MV-4-11 (cell line): Measurements from ENCODE around the gene POLR3E.
"Not testable (repeated sequence)": the region's sequence is repeated elsewhere in the genome, so short reads cannot be mapped to it uniquely, and the experiment has no call there.

Experiments
- DNase-seq: peaks from one replicate; lab custom pipeline; 2025; lab: John Stamatoyannopoulos, UW

The POLR3E gene

DNA sequence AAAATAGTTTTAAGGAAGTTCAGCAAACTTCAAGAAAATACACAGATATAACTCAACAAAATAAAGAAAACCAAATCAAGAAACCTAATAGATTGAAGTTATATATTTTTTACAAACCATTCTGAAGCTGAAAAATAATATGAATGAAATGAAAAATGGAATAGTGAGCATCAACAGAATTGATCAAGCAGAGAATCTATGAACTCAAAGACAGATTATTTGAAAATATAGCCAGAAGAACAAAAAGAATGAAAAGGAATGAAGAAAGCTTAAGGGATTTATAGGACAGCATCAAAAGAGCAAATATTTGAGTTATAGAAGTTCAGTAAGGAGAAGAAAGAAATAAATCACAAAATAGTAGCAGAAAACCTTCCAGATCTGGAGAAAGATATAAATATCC, 39.4 kb downstream of the POLR3E start:
- DNase-seq = no peak

DNA sequence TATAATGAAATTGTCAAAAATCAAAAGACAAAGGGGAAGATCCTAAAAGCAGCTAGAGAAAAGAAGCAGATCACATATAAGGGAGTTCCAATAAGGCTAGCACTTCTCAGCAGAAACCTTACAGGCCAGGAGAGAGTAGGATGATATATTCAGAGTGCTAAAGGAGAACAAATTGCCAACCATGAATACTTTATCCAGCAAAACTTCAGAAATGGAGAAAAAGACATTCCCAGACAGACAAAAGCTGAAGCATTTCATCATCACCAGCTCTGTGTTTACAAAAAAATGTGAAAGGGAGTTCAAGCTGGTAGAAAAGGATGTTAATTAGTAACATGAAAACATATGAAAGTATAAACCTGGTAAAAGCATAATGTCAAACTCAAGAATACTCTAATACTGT, 39.8 kb downstream of the POLR3E start:
- no peak for DNase-seq

DNA sequence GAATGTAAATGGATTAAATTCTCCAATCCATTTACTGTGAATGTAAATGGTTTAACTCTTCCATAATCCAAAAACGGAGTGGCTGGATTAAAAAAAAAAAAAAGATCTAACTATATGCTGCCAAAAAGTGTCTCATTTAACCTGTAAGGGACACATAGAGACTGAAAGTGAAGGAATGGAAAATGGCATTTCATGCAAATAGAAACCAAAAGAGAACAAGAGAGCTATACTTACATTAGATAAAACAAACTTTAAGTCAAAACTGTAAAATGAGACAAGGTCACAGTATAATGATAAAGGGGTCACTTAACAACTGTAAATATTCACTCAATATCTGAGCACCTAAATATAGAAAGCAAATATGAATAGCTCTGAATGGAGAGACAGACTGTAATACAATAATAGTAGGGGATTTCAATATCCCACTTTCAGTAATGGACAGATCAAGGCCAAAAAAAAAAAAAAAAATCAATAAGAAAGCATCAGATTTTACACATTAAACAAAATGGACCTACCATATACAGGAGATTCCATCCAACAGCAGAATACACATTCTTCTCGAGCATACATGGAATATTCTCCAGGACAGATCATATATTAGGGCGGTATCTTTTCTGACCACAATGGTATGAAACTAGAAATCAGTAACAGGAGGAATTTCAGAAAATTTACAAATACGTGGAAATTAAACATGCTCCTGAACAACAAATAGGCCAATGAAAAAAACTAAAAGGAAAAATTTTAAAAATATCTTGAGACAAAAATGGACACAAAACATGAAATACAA, 40.8 kb downstream of the POLR3E start:
- no peak for DNase-seq

DNA sequence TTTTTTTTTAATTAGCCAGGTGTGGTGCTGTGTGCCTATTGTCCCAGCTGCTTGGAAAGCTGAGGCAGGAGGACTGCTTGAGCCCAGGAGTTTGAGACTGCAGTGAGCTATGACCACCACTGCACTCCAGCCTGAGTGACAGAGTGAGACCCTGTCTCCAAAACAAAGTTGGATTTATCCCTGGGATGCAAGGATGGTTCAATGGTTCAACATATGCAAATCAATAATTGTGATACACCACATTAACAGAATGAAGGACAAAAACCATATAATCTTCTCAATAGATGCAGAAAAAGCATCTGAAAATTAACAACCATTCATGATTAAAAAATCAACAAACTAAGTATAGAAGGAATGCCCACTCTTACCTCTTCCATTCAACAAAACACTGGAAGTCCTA, 43.7 kb downstream of the POLR3E start:
- DNase-seq = no peak

DNA sequence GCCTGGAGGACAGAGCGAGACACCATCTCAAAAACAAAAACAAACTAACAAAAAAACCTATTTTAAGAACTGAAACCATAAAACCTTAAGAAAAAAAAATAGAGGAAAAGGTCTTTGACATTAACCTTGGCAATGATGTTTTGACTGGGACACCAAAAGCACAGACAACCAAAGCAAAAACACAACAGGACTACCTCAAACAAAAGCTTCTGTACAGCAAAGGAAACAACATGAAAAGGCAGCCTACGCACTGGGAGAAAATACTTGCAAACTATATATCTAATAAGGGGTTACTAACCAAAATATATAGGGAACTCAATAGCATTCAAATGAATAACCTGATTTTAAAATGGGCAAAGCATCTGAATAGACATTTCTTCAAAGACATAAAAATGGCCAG, 44.9 kb downstream of the POLR3E start:
- DNase-seq = no peak

DNA sequence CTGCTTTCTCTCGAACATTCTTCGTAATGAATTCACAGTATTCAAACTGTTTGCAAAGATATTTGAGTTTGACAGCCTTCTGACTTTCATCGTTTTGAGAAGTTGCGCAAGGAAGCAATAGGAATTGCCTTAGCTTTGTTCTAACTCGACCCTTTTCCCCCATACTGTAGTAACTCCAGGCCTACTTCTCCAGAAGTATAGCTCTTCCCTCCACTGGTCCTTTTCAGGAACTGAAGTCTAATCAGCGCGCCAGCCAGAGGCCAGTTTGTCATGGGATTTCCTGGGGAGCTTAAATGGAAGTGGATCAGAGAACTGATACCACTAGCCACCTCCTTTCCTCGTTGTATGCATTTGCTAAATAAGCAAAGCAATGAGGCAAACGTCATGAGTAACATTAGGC, 49.3 kb downstream of the POLR3E start:
- peak; percentile 80 for DNase-seq

DNA sequence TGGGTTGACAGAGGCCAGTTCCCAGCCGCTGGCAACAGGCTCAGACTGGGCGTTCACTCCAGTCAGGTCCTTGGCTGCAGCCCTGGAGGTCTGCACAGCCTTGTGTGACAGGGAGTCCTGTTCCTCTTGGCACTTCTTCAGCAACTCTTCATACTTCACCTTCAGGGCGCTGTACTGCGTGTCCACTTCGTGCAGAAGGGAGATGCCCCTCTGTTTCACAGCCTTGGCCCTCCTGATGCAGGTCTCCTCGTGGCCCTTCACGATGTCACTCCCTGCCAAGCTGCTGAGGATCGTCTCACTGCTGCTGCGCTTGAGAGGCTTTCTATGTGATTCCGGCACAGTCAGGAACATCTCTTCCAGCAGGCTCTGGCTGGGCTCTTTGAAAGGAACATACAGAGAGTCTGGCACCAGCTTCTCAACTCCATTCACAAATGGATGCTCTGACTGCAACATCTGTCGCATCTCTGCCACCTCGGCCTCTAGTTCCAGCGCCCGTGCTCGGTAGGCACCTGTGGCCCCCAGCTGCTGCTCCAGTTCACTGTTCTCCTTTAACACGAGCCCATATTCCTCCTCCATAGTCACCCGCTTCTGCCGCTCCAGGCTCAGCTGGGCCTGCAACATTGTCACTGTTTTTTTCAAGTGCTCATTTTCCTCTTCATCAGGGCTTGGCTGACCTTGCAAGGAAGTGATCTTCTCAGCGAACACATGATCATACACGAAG, 50.1 kb downstream of the POLR3E start:
- DNase-seq = no peak

DNA sequence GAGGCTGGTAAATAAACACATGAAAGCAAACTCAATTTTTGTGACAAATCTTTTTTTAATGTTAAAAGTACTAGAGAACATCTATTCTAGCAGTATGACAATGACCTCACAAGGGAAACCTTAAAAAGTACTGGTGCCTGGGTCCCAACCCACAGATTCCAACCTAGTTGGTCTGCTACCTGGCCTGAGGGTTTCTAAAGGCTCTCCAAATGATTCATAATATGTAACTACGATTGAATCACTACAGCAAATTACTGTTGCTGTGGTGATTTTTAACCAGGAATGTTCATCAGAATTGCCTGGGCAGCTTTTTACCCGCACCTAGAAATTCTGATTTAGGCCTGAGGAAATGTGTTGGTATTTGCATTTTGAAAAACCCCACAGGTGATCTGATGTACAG, 51.1 kb downstream of the POLR3E start:
- DNase-seq = no peak

DNA sequence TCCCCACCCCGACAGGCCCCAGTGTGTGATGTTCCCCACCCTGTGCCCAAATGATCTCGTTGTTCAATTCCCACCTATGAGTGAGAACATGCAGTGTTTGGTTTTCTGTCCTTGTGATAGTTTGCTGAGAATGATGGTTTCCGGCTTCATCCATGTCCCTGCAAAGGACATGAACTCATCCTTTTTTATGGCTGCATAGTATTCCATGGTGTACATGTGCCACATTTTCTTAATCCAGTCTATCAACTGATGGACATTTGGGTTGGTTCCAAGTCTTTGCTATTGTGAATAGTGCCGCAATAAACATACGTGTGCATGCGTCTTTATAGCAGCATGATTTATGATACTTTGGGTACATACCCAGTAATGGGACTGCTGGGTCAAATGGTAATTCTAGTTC, 53.8 kb downstream of the POLR3E start:
- not testable (repeated sequence) for DNase-seq

DNA sequence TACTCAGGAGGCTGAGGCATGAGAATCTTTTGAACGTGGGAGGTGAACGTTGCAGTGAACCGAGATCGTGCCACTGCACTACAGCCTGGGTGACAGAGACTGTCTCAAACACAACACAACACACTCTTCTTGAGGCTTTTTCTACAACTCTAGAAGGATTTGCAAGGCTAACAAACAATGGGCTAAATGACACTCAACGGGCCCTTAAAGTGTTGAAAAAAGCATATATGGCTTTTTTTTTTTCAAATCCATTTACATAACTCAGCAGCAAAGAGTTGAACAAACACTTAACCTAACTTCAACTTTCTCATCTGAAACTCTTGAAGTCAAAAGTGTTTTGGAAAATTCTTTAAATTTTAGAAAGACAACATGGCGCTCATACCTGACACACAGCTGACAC, 54.9 kb downstream of the POLR3E start:
- no peak for DNase-seq

DNA sequence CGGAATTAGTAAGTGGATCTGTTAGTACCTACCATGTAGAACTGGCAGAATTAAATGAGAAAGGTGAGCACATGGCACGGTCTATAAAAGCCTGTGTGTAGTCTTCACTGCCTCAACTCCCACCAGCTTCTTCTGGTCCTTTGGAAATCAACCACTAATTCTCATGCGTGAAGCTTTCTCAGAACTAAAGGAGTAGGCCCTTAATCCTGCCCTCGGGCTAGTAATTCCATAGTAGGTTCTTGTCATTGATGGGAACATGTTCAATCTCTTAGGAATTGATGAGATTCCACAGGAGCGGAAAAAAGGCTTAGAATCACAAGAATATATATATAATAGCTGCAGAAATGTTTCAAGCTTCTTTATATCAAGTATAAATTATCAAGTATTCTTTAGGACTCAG, 55.5 kb downstream of the POLR3E start:
- no peak for DNase-seq

DNA sequence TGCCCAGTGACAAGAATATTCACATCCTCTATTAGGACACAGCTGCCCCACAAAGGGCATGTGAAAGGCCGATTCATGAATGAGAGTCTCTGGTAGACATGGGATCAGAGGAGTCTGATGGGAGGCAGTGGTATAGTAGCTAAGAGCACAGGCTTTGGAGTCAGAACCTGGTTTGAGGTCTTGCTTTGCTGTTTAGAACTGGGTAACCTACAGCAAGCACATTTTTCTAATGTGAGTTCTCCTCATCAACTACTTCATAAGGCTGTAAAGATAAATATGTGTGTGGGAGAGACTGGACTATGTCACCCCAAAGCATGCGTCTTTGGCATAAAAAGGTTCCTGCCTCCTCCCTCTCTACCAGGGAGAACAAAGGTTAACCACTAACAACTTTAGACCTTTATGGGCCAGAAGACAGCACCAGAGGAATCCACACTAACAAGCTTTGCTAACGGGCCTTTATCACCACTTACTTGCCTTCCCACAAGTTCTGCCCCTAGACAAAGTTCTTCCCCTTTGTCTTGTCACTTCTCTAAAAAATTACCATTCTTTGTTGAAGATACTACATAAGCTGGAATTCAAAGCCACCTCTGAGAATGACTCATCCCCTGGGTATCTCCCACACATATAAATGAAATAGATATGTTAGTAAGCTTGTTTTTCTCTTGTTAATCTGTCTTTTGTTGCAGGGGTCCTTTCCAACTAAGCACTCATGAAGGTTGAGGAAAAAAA, 56.1 kb downstream of the POLR3E start:
- peak; percentile 95 for DNase-seq

DNA sequence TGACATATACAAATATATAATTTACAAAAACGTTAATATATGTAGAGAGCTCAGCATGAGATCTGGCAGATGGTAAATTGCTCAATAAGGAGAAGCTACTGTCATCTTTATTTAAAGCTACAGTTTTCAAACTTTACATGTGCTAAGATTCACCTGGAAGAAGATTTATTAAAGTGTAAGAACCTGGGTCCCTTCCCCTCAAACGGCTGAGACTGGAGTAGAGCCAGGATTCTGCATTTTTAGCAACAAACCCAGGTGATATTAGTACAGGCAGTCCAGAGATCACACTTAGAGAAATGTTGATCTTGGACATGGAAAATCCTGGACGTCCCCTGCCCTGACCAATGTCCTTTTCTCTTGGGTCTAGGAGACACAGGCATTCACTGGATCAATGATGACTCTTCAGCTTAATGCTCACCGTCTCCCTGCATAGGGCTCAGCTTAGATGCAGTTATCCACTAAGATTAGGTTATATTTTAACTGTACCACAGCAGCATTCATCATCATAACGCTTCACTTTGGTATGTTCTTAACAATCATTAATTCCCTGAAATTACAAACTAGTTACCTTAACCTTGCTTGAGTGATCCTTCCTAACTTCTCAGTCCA, 56.8 kb downstream of the POLR3E start:
- DNase-seq = no peak

DNA sequence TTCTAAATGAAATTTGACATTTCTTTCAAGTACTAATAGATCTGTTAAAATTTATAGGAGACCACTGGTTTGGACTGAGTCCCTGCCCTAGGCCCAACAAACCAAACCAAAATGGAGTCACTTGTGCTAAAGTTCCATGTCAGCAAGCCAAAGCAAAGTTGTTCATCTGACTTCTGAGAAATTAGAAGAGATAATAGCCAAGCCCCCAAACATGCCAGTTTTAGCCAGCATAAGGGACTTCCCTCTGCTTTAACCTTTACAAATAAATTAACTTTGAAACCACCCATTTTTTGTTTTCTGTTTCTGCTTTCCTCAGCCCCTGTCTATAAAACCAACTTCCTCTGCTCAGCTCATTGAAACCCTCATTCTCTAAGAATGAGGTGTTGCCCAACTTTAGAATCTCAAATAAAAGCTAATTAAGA, 58.3 kb downstream of the POLR3E start:
- DNase-seq = peak; percentile 64

DNA sequence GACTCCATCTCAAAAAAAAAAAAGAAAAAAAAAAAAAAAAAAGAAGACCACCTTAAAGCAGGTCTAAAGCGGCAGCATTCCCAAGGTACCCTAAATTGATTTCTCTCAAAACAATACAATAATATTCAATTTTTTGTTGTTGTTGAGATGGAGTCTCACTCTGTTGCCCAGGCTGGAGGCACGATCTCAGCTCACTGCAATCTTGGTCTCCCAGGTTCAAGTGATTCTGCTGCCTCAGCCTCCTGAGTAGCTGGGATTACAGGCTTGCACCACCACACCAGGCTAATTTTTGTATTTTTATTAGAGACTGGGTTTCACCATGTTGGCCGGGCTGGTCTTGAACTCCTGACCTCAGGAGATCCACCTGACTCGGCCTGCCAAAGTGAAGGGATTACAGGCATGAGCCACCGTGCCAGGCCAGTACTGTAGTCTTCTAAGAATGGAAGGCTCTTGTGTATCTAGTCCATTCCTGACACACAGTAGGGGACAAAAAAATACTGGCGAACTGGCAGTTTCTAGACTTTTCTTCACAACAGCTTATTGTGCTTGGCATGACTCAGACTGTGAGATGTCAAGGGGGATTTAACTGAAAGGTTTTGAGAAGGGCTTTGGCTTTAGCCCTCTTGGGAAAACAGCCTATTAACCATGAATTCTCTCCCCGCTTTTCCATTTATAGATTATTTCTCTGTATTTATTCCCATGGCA, 59.9 kb downstream of the POLR3E start:
- DNase-seq = no peak

DNA sequence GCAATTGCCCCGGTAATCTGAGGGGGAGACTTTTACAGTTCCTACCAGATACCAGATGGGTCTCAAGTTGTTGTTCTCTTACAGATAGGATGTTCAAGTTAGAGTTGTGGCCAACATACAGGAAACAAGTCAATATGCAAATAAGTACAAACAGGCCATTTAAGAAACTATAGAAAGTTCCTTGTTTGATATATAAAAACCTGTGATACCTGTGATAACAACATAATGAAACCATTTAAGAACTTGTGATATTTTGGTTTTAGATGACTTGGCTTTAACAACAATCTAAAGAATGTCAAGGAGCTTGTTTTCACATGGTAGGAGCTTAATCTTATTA, 60.4 kb downstream of the POLR3E start:
- no peak for DNase-seq

DNA sequence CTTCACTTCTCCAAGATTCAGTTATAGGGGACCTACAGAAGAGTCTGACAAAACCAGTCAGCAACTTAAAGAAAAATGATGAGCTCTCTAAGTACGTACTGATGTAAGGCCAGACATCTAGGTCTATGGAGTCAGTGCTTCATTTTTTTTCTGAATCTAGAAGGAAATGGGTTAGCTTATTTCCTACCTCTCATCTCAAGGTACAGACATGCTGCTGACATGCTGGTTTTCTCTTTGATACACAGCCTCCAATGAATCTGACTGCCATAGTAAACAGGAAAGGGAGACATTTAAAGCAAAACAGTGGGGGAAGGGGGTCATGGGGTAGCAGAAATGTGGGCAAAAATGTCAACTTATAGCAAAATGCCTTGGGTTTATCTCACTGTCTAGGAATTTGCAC, 60.8 kb downstream of the POLR3E start:
- DNase-seq = no peak

DNA sequence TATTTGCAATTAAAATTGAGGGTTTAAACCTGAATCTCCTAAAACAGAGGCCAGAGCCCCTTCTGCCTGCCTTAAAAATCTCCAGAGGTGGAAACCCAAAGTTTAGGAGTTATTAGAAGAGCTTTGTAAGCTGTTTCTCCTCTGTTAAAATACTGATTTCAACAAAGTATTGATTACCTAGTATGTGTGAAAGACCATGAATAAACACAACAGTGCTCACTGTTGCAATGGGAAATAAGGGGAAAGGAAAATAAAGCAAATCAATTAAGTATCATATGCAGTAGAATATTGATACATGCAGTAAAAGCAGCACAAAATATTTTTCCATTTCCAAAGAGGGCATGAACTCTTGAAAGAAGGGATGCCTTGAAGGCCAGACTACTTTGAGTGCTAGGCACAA, 62.5 kb downstream of the POLR3E start:
- no peak for DNase-seq

DNA sequence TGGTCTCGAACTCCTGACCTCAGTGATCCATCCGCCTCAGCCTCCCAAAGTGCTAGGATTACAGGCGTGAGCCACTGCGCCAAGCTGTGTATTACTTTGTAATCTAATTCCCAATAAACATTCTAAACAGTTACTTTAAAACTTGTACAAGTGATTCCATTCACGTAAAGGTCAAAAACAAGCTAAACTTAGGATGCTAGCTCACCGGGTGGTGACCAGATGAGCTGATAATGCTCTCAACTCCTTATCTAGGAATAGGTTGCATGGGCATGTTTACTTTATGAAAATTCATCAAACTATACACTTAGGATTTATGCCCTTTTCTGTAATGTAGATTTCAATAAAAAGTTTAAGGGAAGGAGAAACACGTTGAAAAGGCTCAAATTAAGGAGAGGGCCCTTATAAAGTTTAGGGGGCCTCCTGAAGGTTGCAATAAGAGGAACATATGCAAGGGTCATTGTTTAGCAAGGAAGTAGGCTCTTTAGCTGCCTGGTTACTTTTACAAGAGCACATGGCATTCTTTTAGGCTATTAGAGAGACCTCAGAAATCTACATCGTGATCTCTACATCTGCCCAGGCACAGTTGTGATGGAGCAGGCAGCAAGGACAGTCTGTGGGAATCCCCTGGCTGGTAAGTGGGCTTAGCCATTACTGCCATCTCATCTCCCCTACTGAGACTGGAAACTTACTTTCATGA, 63.9 kb downstream of the POLR3E start:
- DNase-seq = no peak

DNA sequence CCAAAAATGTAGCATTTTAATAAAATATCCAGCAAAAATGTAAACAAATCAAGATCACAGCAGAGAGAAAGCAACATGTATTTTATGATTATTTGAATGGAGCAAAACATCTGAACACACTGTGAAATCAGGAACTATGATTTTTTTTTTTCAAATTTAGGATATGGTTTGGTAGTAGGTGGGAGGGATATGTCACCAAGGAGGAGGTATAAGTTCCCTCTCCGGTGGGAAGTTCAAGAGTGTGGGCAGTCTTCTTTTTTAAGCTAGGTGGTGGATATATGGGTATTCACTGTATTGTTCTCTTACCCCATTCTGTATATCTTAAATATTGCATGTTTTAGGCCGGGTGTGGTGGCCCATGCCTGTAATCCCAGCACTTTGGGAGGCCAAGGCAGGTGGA, 67.0 kb downstream of the POLR3E start:
- DNase-seq = no peak

DNA sequence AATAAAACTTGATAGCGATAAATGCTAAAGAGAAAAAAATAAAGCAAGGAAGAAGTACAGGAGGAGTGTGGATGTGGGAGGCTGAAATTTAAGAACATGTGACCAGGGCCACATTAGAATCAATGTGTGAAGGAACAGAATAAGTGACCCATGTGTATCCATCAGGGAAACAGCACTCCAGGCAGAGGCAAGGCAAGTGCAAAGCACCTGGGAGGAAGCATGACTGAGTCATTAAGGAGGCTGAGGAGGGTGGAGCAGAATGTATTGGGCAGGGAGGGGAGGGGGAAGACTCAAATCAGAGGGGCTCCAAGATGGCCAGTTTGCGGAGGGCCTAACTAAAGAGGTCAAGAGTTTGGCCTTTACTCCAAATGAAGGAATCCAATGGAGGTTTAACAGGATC, 69.2 kb downstream of the POLR3E start:
- no peak for DNase-seq

DNA sequence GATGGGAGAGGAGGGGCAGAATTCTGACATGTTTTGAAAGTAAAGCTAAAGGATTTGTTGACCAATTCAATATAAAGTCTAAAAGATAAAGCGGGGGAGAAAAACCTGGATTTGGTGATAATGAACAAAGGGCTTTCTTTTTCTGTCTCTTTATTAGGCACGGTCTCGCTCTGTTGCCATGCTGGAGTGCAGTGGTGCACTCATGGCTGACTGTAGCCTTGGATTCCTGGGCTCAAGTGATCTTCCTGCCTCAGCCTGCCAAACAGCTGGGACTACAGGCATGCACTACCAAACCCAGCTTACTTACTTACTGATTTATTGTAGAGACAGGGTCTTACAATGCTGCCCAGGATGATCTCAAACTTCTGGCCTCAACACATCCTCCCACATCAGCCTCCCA, 69.7 kb downstream of the POLR3E start:
- DNase-seq = no peak
